Activated CD4-positive, alpha-beta T cell treated with anti-CD3 and anti-CD28 coated beads for 1 hour (primary cell): ENCODE results near the gene NFKB1.

Experiments
- DNase-seq: peaks from one replicate; pipeline ENCODE4 v3.0.0-alpha.2; 2020

NFKB1 gene

GRCh38 chr4:102502543-102502818, 1.3 kb downstream of the NFKB1 start:
- no peak for DNase-seq

GRCh38 chr4:102503301-102503746, 2.2 kb downstream of the NFKB1 start:
- DNase-seq: no peak

- no peak for DNase-seq
These were observed 3.0 kb downstream of the NFKB1 start for GRCh38 chr4:102503831-102504786.

- DNase-seq: no peak
These were observed 3.8 kb downstream of the NFKB1 start for GRCh38 chr4:102504941-102505340.

DNA sequence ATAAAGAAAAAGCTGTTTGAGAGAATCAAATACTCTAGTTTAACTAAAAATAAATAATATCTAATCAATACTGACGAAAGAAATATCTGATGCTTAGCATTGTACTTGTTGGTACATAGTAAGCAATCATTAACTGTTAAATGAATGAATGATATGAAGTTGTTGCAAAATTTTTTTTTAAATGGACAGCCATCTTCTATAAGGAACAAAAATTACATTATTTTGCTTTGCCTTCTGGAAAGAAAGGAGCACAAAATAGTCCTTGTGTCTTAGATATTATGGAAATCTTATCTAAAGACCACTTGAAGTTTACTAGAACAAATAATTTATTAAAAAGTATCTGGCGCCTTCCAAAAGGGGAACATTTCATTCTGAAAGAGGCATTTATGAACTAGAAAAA, 4.5 kb downstream of the NFKB1 start:
- DNase-seq: no peak

GRCh38 chr4:102506523-102506922, 5.4 kb downstream of the NFKB1 start:
- no peak for DNase-seq

- DNase-seq: no peak
These were observed 10.9 kb downstream of the NFKB1 start for GRCh38 chr4:102511830-102512605.

- no peak for DNase-seq
These were observed 13.3 kb downstream of the NFKB1 start for GRCh38 chr4:102514298-102514964.

DNA sequence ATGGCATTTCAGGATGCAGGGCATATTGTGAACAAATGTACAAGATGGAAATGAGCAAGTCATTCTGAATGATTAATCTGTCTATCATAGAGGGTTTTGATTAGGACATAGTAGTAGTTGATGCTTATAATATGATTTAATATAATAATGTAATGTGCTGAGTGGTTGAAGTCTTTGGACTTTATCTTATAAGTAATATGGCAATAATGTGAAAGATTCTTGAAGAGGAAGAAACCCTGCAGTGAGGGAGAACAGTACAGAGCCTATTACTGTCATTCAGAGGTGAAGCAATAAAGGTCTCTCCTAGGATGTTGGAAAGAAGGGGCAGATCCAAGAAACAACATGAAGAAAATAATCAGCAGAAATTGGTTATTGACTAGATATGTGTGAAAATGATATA, 16.6 kb downstream of the NFKB1 start:
- DNase-seq: no peak

GRCh38 chr4:102518703-102519131, 17.6 kb downstream of the NFKB1 start:
- no peak for DNase-seq

- DNase-seq: no peak
These were observed 18.8 kb downstream of the NFKB1 start for GRCh38 chr4:102519925-102520324.

DNA sequence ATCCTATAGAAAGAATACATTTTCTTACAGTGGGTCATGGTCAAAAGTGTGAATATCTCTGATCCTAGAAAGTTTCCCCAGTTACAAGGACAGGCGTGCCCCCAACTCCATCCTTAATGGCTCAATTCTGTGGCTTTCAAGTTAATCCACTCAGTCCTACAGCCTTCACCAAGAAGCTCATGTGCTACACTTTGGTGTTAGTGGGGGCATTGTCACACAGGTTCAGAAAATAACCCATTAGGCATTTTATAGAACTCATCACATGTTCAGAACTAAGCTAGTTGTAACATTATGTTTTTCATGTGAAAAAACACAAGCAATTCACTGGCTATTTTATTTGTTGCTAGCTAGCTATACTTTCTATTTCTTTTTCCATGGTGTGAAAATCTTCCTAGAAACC, 20.4 kb downstream of the NFKB1 start:
- DNase-seq: no peak

DNA sequence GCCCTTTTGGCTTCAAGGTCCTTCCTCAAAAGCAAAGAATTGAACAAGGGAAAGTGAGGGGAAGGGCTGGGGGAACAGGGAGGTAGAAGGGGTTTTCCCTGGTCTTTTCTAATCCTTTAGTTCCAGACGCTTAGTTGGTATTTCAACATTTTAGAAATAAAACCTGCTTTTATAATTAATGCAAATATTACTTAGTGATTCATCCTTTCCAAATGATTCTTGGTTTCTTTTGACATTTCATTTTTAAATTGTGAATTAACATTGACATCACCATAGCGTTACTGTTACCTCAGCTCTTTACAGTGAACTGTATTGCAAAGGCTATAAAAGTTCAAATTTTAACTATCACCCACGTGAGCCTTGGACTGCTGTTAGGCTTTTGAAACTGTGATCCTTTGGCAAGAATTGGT, 20.9 kb downstream of the NFKB1 start:
- DNase-seq: no peak

GRCh38 chr4:102524691-102525090, 23.5 kb downstream of the NFKB1 start:
- DNase-seq: no peak

DNA sequence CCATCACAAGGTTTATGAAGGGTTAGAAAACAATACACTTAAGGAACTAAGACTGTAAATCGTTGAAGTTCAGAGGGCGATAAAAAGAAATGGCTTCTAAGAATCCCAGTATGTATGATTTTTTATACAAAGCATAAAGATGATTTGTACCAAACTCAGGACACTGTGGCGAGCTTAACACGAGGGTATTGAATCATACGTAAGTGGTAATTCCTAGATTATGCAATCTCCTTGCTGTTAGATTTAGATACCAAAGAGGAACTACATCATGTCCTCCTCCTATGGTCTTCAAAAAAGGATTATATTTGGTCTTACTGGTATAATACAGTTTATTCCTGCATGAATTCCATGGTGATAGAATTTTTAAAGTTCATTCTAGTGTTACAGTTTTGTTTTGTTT, 23.9 kb downstream of the NFKB1 start:
- no peak for DNase-seq

- no peak for DNase-seq
These were observed 24.3 kb downstream of the NFKB1 start for GRCh38 chr4:102525504-102525903.

GRCh38 chr4:102526532-102526931, 25.4 kb downstream of the NFKB1 start:
- DNase-seq: no peak

- DNase-seq: no peak
These were observed 26.6 kb downstream of the NFKB1 start for GRCh38 chr4:102527695-102528283.

- DNase-seq: no peak
These were observed 28.8 kb downstream of the NFKB1 start for GRCh38 chr4:102529977-102530376.

GRCh38 chr4:102530986-102531385, 29.8 kb downstream of the NFKB1 start:
- DNase-seq: no peak

DNA sequence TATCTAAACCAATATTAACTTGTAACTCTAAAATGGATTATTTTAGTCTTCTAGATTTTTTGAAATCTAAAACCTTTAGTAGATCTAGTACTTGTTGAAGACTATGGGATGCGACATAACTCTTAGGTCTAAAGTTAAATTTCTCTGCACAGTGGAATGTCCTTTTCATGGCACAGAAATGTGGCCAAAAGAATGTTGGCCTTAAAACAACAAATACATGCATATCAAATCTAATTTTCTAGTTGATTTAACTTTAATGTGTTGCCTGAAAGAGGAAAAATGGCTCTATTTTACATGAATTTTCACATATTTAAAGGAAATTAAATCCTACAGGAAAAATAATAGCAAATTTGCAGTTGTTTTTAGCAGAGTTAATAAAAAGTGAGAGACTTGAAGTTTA, 30.3 kb downstream of the NFKB1 start:
- no peak for DNase-seq

- DNase-seq: no peak
These were observed 32.2 kb downstream of the NFKB1 start for GRCh38 chr4:102533348-102533747.

GRCh38 chr4:102533904-102534303, 32.7 kb downstream of the NFKB1 start:
- no peak for DNase-seq
